ENCODE measurements around the gene VPS35.

VPS35 gene

GRCh38 chr16:46688654-46689364 lies at the start of gene VPS35:
Gene VPS35, minus strand, starts transcription at chr16:46689178. Its CDS starts 45 bp downstream, at chr16:46689133.
- peak; percentile 100 for DNase-seq
- peak; percentile 92 for ATAC-seq
- Mint-ChIP-seq H3K4me3 (no peak within 1 kb of the TSS), H3K27me3 (no peaks in the 10 kb centered on the region), H3K9me3 (no peaks in the 10 kb centered on the region), H3K36me3 (ENCODE audit: low read depth) (peaks cover 26% of the 10 kb centered on the region), H3K4me1 (peaks cover 34% of the 10 kb centered on the region), H3K27ac (no peak within 1 kb of the TSS)

- Mint-ChIP-seq H3K36me3 (ENCODE audit: low read depth) (no peaks in the 10 kb centered on the region), H3K27ac (no peak overlapping the region), H3K4me1 (peaks cover 2% of the 10 kb centered on the region), H3K4me3 (no peak overlapping the region), H3K9me3 (no peaks in the 10 kb centered on the region), H3K27me3 (no peaks in the 10 kb centered on the region)
- DNase-seq (no peak), ATAC-seq (no peak)
Measured at GRCh38 chr16:46737621-46738214, 48.7 kb upstream of the VPS35 start.

DNA sequence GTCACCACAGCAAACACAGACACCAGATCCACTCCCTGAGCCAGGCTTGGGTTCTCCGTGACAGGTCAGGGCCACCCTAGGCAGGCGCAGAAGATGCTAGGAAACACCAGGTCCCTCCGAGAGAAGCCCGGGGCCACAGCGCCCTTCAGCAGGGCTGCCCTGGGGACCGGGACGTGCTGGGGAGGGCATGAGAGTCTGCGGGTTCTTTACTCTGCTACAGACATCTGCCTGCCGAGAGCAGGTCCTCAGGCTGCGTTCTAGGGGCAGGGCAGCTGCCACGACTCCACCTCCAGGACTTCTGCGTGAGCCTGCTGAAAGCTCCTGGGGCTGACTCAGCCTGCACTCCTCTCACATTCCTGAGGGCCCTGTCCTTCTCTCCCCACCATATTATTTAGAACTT lies 47.7 kb upstream of the VPS35 start:
- no peaks in the 10 kb centered on the region for H3K9me3 Mint-ChIP-seq
- ATAC-seq, result no peak
- no peak overlapping the region for H3K27ac Mint-ChIP-seq
- H3K36me3 Mint-ChIP-seq (ENCODE audit: low read depth), result no peaks in the 10 kb centered on the region
- no peak for DNase-seq
- H3K4me3 Mint-ChIP-seq, result no peak overlapping the region
- H3K27me3 Mint-ChIP-seq, result no peaks in the 10 kb centered on the region
- H3K4me1 Mint-ChIP-seq, result no peaks in the 10 kb centered on the region

GRCh38 chr16:46733319-46733830 lies 44.4 kb upstream of the VPS35 start:
- no peak for ATAC-seq
- H3K9me3 Mint-ChIP-seq, result no peaks in the 10 kb centered on the region
- H3K27ac Mint-ChIP-seq, result no peak overlapping the region
- DNase-seq, result no peak
- H3K36me3 Mint-ChIP-seq (ENCODE audit: low read depth), result no peaks in the 10 kb centered on the region
- no peak overlapping the region for H3K4me3 Mint-ChIP-seq
- no peaks in the 10 kb centered on the region for H3K27me3 Mint-ChIP-seq
- H3K4me1 Mint-ChIP-seq, result no peaks in the 10 kb centered on the region

DNA sequence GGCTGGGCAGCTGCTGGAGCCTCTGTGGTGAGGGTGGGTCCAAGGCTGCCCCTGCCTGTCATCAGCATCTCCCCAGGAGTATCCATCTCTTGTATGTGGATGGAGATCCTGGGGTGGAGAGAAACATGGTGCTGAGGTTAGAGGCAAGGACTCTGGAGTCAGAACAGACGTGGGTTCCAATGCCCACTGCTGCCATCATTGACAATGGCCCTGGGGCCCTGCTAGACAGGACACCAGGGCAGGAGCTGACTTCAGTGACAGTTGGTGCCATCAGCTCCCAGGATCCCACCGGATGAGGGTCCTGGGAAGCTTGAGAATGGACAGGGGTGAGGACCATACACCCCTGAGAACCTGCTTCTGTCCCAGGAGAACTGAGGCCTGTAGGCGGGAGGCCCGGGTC lies 43.6 kb upstream of the VPS35 start:
- no peaks in the 10 kb centered on the region for H3K9me3 Mint-ChIP-seq
- ATAC-seq (no peak), DNase-seq (no peak)
- no peak overlapping the region for H3K4me3 Mint-ChIP-seq
- H3K4me1 Mint-ChIP-seq, result no peaks in the 10 kb centered on the region
- no peaks in the 10 kb centered on the region for H3K36me3 Mint-ChIP-seq (ENCODE audit: low read depth)
- H3K27me3 Mint-ChIP-seq, result no peaks in the 10 kb centered on the region
- H3K27ac Mint-ChIP-seq, result no peak overlapping the region

GRCh38 chr16:46731691-46732555 lies 42.9 kb upstream of the VPS35 start:
- Mint-ChIP-seq H3K4me3 (no peak overlapping the region), H3K27ac (no peak overlapping the region), H3K4me1 (no peaks in the 10 kb centered on the region), H3K9me3 (no peaks in the 10 kb centered on the region), H3K27me3 (no peaks in the 10 kb centered on the region), H3K36me3 (ENCODE audit: low read depth) (no peaks in the 10 kb centered on the region)
- ATAC-seq (no peak), DNase-seq (no peak)

- ATAC-seq (no peak), DNase-seq (no peak)
- H3K4me1 Mint-ChIP-seq, result no peaks in the 10 kb centered on the region
- no peaks in the 10 kb centered on the region for H3K27me3 Mint-ChIP-seq
- no peaks in the 10 kb centered on the region for H3K9me3 Mint-ChIP-seq
- H3K4me3 Mint-ChIP-seq, result no peak overlapping the region
- H3K27ac Mint-ChIP-seq, result no peak overlapping the region
- H3K36me3 Mint-ChIP-seq (ENCODE audit: low read depth), result no peaks in the 10 kb centered on the region
Measured at GRCh38 chr16:46730801-46731690, 42.1 kb upstream of the VPS35 start.

GRCh38 chr16:46730126-46730525 lies 41.1 kb upstream of the VPS35 start:
- Mint-ChIP-seq H3K27ac (no peak overlapping the region), H3K9me3 (no peaks in the 10 kb centered on the region), H3K36me3 (ENCODE audit: low read depth) (no peaks in the 10 kb centered on the region), H3K4me1 (no peaks in the 10 kb centered on the region), H3K4me3 (no peak overlapping the region), H3K27me3 (no peaks in the 10 kb centered on the region)
- ATAC-seq, result no peak
- DNase-seq, result no peak

DNA sequence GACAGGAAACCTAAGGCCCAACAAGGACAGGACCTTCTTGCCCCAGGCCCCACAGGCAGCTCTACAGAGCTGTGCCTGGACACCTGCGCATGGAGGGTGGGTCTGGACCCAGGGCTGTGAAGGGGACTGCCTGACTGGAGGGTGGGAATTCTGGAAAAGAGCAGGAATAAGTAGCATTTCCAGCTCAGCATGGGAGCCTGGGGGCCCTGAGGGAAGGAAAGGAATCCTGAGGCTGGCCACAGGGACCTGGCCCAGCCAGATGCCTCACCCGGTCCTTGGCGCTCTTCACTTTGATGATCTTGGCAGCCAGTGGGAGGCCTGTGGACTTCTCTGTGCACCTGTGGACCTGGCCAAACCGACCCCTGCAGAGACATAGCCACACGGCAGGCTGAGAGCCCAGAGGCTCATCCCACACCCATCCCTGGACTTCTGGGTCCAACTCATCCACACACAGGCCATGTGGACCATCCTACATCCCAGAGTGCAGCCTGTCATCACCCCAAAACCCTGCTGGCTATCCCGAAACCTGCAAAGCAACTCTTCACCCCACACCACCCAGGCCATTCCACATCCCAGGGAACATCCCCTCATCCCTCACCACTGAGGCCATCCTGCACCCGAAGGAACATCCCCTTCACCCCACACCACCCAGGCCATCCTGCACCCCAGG lies 40.5 kb upstream of the VPS35 start:
- H3K4me3 Mint-ChIP-seq, result no peak overlapping the region
- no peaks in the 10 kb centered on the region for H3K4me1 Mint-ChIP-seq
- no peaks in the 10 kb centered on the region for H3K27me3 Mint-ChIP-seq
- no peaks in the 10 kb centered on the region for H3K9me3 Mint-ChIP-seq
- no peaks in the 10 kb centered on the region for H3K36me3 Mint-ChIP-seq (ENCODE audit: low read depth)
- no peak overlapping the region for H3K27ac Mint-ChIP-seq
- DNase-seq (no peak), ATAC-seq (no peak)

GRCh38 chr16:46728806-46729205 lies 39.8 kb upstream of the VPS35 start:
- DNase-seq, result no peak
- H3K36me3 Mint-ChIP-seq (ENCODE audit: low read depth), result no peaks in the 10 kb centered on the region
- no peak overlapping the region for H3K4me3 Mint-ChIP-seq
- no peaks in the 10 kb centered on the region for H3K27me3 Mint-ChIP-seq
- no peak for ATAC-seq
- H3K9me3 Mint-ChIP-seq, result no peaks in the 10 kb centered on the region
- H3K27ac Mint-ChIP-seq, result no peak overlapping the region
- H3K4me1 Mint-ChIP-seq, result no peaks in the 10 kb centered on the region

- Mint-ChIP-seq H3K4me1 (no peaks in the 10 kb centered on the region), H3K4me3 (no peak overlapping the region), H3K9me3 (no peaks in the 10 kb centered on the region), H3K27ac (no peak overlapping the region), H3K36me3 (ENCODE audit: low read depth) (no peaks in the 10 kb centered on the region), H3K27me3 (no peaks in the 10 kb centered on the region)
- ATAC-seq, result no peak
- DNase-seq, result no peak
Measured at GRCh38 chr16:46727630-46728029, 38.7 kb upstream of the VPS35 start.

- H3K27ac Mint-ChIP-seq, result no peak overlapping the region
- ATAC-seq (no peak), DNase-seq (no peak)
- no peak overlapping the region for H3K4me3 Mint-ChIP-seq
- H3K4me1 Mint-ChIP-seq, result no peaks in the 10 kb centered on the region
- no peaks in the 10 kb centered on the region for H3K27me3 Mint-ChIP-seq
- no peaks in the 10 kb centered on the region for H3K36me3 Mint-ChIP-seq (ENCODE audit: low read depth)
- no peaks in the 10 kb centered on the region for H3K9me3 Mint-ChIP-seq
Measured at GRCh38 chr16:46727184-46727583, 38.2 kb upstream of the VPS35 start.

DNA sequence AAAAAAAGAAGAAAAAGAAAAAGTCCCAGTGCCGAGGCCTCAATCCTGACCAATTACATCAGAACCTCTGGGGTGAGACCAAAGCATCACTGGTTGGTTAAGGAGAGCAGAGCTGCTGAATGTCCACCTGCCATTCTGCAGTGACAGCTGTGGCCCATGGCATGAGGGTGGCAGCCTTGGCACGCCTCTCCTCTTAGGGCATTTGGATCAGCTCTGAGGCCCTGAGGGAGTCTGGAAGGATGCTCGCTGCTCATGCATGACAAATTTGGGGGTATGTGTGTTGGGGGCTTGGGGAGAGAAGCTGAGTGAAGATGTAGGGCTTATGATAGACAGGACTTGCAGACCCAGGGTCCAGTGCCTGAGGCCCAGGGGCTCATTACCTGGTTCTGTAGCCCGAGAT lies 32.9 kb upstream of the VPS35 start:
- no peaks in the 10 kb centered on the region for H3K27me3 Mint-ChIP-seq
- no peaks in the 10 kb centered on the region for H3K4me1 Mint-ChIP-seq
- no peak for DNase-seq
- ATAC-seq, result no peak
- no peak overlapping the region for H3K27ac Mint-ChIP-seq
- H3K36me3 Mint-ChIP-seq (ENCODE audit: low read depth), result no peaks in the 10 kb centered on the region
- no peak overlapping the region for H3K4me3 Mint-ChIP-seq
- H3K9me3 Mint-ChIP-seq, result no peaks in the 10 kb centered on the region

DNA sequence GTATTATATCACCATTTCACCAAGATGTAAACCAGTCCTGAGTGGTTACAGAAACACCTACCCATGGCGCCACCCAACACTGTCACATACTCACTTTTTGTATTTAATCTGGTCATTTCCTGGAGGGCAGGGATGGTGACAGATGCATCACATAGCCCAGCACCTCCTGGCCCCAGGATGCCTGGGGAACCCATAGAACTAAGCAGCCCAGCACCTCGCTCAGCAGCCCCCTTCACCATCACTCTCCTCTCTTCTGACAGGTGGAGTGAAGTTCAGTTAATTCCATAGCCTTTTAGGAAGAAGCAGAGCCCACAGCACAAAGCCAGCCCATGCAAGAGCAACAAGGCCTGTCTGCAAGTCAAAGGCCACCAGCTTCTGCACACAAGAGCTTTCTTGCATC lies 31.6 kb upstream of the VPS35 start:
- no peaks in the 10 kb centered on the region for H3K4me1 Mint-ChIP-seq
- DNase-seq, result no peak
- no peaks in the 10 kb centered on the region for H3K9me3 Mint-ChIP-seq
- no peak overlapping the region for H3K4me3 Mint-ChIP-seq
- no peaks in the 10 kb centered on the region for H3K27me3 Mint-ChIP-seq
- ATAC-seq, result no peak
- H3K27ac Mint-ChIP-seq, result no peak overlapping the region
- H3K36me3 Mint-ChIP-seq (ENCODE audit: low read depth), result no peaks in the 10 kb centered on the region

All from activated naive CD8-positive, alpha-beta T cell treated with anti-CD3 and anti-CD28 coated beads, Interleukin-2, amount 50 U/mL, for 24 hours (primary cell).